Gastrocnemius medialis (tissue), 4 donors: ENCODE data around the gene CACTIN. TPM values are rescaled to one million over a fixed set of nuclear protein-coding genes. Genes with fewer than 3 reads are reported as not detected.
A peak's percentile ranks its signal among the peaks of the same experiment; 100 is the strongest.

Experiments used
- ATAC-seq, 2 donors: fragments of 150-250 bp; one replicate each; pipeline ENCODE4 v1.9.1; 2016
- DNase-seq, 2 donors: peaks; one replicate each; pipeline ENCODE4 v3.0.0-alpha.2; 2019
- H3K27ac ChIP-seq, 4 donors: fragments of 200-600 bp; sonication (generic); 1 replicate in 1 of 4; 2 replicates in 3 of 4; pipeline ENCODE4 v1.5.1; 2016 to 2018; ENCODE audit warnings: mild to moderate bottlenecking in 2 of 4, moderate library complexity in 1 of 4
- H3K27me3 ChIP-seq, 3 donors: fragments of 200-600 bp; sonication (generic) in 2 of 3; 1 replicate in 1 of 3; 2 replicates in 2 of 3; pipeline versions ENCODE4 v1.5.1 to v1.6.0; 2016 to 2019; ENCODE audit warnings: mild to moderate bottlenecking in 1 of 3, moderate library complexity in 1 of 3
- H3K36me3 ChIP-seq, 2 donors: fragments of 200-600 bp; sonication (generic) in 1 of 2; one replicate each; pipeline ENCODE4 v1.5.1; 2017 to 2018
- H3K4me1 ChIP-seq, 2 donors: fragments of 200-600 bp; sonication (generic) in 1 of 2; one replicate each; pipeline ENCODE4 v1.5.1; 2016 to 2017; ENCODE audit warnings: mild to moderate bottlenecking in 2 of 2
- H3K4me3 ChIP-seq, 4 donors: fragments of 200-600 bp; sonication (generic) in 3 of 4; 1 replicate in 1 of 4; 2 replicates in 3 of 4; pipeline ENCODE4 v1.5.1; 2016 to 2019; ENCODE audit warnings: mild to moderate bottlenecking in 2 of 4
- H3K9me3 ChIP-seq, 3 donors: fragments of 200-600 bp; sonication (generic) in 2 of 3; 1 replicate in 1 of 3; 2 replicates in 2 of 3; pipeline ENCODE4 v1.5.1; 2016 to 2019
- CTCF ChIP-seq, 5 experiments: fragments of 450-650 bp in 3 of 5; fragments of 200-600 bp in 2 of 5; sonication (generic) in 2 of 5; IDR thresholded peaks in 4 of 5; conservative IDR thresholded peaks in 1 of 5; 1 replicate in 4 of 5; 2 replicates in 1 of 5; pipeline ENCODE4 v1.5.1; 2016 to 2019; ENCODE audit warnings: antibody characterized with exemption in 5 of 5, mild to moderate bottlenecking in 3 of 5, moderate library complexity in 3 of 5
- POLR2A ChIP-seq, 2 donors: fragments of 450-650 bp; IDR thresholded peaks; one replicate each; pipeline ENCODE4 v1.6.1; 2017; ENCODE audit warnings: antibody characterized with exemption in 2 of 2, mild to moderate bottlenecking in 2 of 2, moderate library complexity in 2 of 2
- in situ Hi-C, 4 donors: fragments of 200-750 bp; cut with MboI; loops; one replicate each; pipeline versions ENCODE4 v1.15.0 to v1.8.0; 2017; ENCODE audit warnings: low sequenced_read_pairs in 4 of 4
- intact Hi-C: fragments of 100-400 bp; cut with DNase I; formaldehyde crosslinking; loops from one replicate; pipeline ENCODE4 v1.15.1; 2023; ENCODE audit warnings: low total_unique reads
- total RNA-seq, 4 donors: library from RNA; depleted of rRNA; stranded (reverse); fragments of >200 nt; gene quantifications; one replicate each; pipeline versions ENCODE4 v1.1.0 to v1.2.3, GENCODE V29; 2016

Gene CACTIN
- total RNA-seq, 4 donors from 2014 or later, result 19.5 to 28.4 (median 27.4) TPM

GRCh38 chr19:3672993-3673392 is 46.4 kb upstream of the CACTIN start:
- in situ Hi-C loops (no loop called here), intact Hi-C loops (no loop called here)
- DNase-seq, result no peak
- Histone ChIP-seq H3K27me3 (no peaks in the 10 kb centered on the region), H3K4me3 (no peak overlapping the region), H3K9me3 (no peaks in the 10 kb centered on the region), H3K4me1 (peaks cover 27 to 34% of the 10 kb centered on the region in 2 donors), H3K36me3 (no peaks in the 10 kb centered on the region), H3K27ac (peak overlapping the region; percentile 86 to 95 (median 88))
- no peak for ATAC-seq
- TF ChIP-seq CTCF (IDR thresholded peaks at IDR 0.05 in 4 of 5, conservative IDR thresholded peaks at IDR 0.05 in 1 of 5) (no peak), POLR2A (IDR thresholded peaks at IDR 0.05) (no peak)

GRCh38 chr19:3672575-3672948 is 46.0 kb upstream of the CACTIN start:
- TF ChIP-seq POLR2A (IDR thresholded peaks at IDR 0.05), result no peak
- TF ChIP-seq CTCF (IDR thresholded peaks at IDR 0.05 in 4 of 5, conservative IDR thresholded peaks at IDR 0.05 in 1 of 5), result no peak
- peak overlapping the region; percentile 86 to 95 (median 88) for H3K27ac ChIP-seq
- H3K4me1 ChIP-seq, result peaks cover 27 to 34% of the 10 kb centered on the region in 2 donors
- no peaks in the 10 kb centered on the region for H3K9me3 ChIP-seq
- DNase-seq (no peak), ATAC-seq (no peak)
- intact Hi-C loops, result no loop called here
- in situ Hi-C loops, result no loop called here
- H3K4me3 ChIP-seq, result no peak overlapping the region
- H3K36me3 ChIP-seq, result no peaks in the 10 kb centered on the region
- no peaks in the 10 kb centered on the region for H3K27me3 ChIP-seq

GRCh38 chr19:3671680-3672574 is 45.3 kb upstream of the CACTIN start:
- no peaks in the 10 kb centered on the region for H3K9me3 ChIP-seq
- intact Hi-C loops (no loop called here), in situ Hi-C loops (no loop called here)
- peak overlapping the region; percentile 36 to 59 (median 38) for H3K4me3 ChIP-seq
- no peaks in the 10 kb centered on the region for H3K27me3 ChIP-seq
- H3K36me3 ChIP-seq, result no peaks in the 10 kb centered on the region
- H3K4me1 ChIP-seq, result peaks cover 27 to 34% of the 10 kb centered on the region in 2 donors
- ATAC-seq (peak in 1 of 2 donors; percentile 17), DNase-seq (no peak)
- peak in 1 of 5 experiments; percentile 14 for TF ChIP-seq CTCF (IDR thresholded peaks at IDR 0.05 in 4 of 5, conservative IDR thresholded peaks at IDR 0.05 in 1 of 5)
- TF ChIP-seq POLR2A (IDR thresholded peaks at IDR 0.05), result no peak
- peak overlapping the region; percentile 86 to 95 (median 88) for H3K27ac ChIP-seq

GRCh38 chr19:3670796-3671679 is 44.4 kb upstream of the CACTIN start:
- Histone ChIP-seq H3K9me3 (no peaks in the 10 kb centered on the region), H3K4me1 (peaks cover 29 to 34% of the 10 kb centered on the region in 2 donors), H3K36me3 (no peaks in the 10 kb centered on the region), H3K27ac (peak overlapping the region; percentile 86 to 95 (median 88)), H3K4me3 (peak overlapping the region; percentile 36 to 59 (median 38)), H3K27me3 (no peaks in the 10 kb centered on the region)
- in situ Hi-C loops (no loop called here), intact Hi-C loops (loop anchor here (1.0 kb wide), 1 partner anchor 29 kb away; the partner anchor contains the start of gene PIP5K1C)
- peak; percentile 42 to 67 for DNase-seq
- no peak for TF ChIP-seq CTCF (IDR thresholded peaks at IDR 0.05 in 4 of 5, conservative IDR thresholded peaks at IDR 0.05 in 1 of 5)
- peak; percentile 24 to 46 for TF ChIP-seq POLR2A (IDR thresholded peaks at IDR 0.05)
- ATAC-seq, result peak; percentile 59 to 63
